Measurements from ENCODE around the gene SRPK1. TPM values are rescaled to one million over a fixed set of nuclear protein-coding genes. Genes with fewer than 3 reads are reported as not detected.

The SRPK1 gene
- total and polyA plus RNA-seq, 2 of the 13 experiments (the other 11 are each of a cell fraction or from before 2014, with no cell fraction given): 56.4 to 142 TPM

- TF ChIP-seq FUBP1 (CRISPR knock-in tag; IDR thresholded peaks at IDR 0.05; ENCODE audit: borderline replicate concordance): no peak
- no peak for TF ChIP-seq ZBTB49 (CRISPR knock-in tag; IDR thresholded peaks at IDR 0.05; ENCODE audit: borderline replicate concordance)
- no peak for TF ChIP-seq ZNF75D (CRISPR knock-in tag; IDR thresholded peaks at IDR 0.05; ENCODE audit: borderline replicate concordance)
- no peak for TF ChIP-seq MBD4 (IDR thresholded peaks at IDR 0.05; ENCODE audit: borderline replicate concordance, low read length)
- TF ChIP-seq NFYC (CRISPR knock-in tag; IDR thresholded peaks at IDR 0.05): no peak
- no peak for TF ChIP-seq ZBTB39 (CRISPR knock-in tag; IDR thresholded peaks at IDR 0.05)
- no peak for TF ChIP-seq SRF (IDR thresholded peaks at IDR 0.05; ENCODE audit: low read depth, low read length)
- TF ChIP-seq ZNF619 (CRISPR knock-in tag; IDR thresholded peaks at IDR 0.05): peak; percentile 82; the same call in 1 of the 2 replicates
- TF ChIP-seq ZNF782 (CRISPR knock-in tag; IDR thresholded peaks at IDR 0.05; ENCODE audit: borderline replicate concordance): peak; percentile 97
- TF ChIP-seq ZBTB10 (CRISPR knock-in tag; IDR thresholded peaks at IDR 0.05; ENCODE audit: borderline replicate concordance): peak; percentile 75; the same call in 1 of the 2 replicates
- no peak for TF ChIP-seq SIX1 (CRISPR knock-in tag; IDR thresholded peaks at IDR 0.05; ENCODE audit: borderline replicate concordance)
- TF ChIP-seq TRAFD1 (CRISPR knock-in tag; IDR thresholded peaks at IDR 0.05; ENCODE audit: borderline replicate concordance): no peak
- TF ChIP-seq GTF2F1 (IDR thresholded peaks at IDR 0.05; ENCODE audit: low read length): no peak; the same call in 1 of the 2 replicates
- peak; percentile 92 for TF ChIP-seq TFDP1 (CRISPR knock-in tag; IDR thresholded peaks at IDR 0.05; ENCODE audit: borderline replicate concordance)
- TF ChIP-seq ZFP36L2 (CRISPR knock-in tag; IDR thresholded peaks at IDR 0.05): no peak
Measured at GRCh38 chr6:35920793-35921732, at the start of gene SRPK1 (continued).

Measured in HepG2 (cell line).